ENCODE results near the gene APC2.

- TF ChIP-seq CTCF (IDR thresholded peaks at IDR 0.05; ENCODE audit: poor library complexity, severe bottlenecking), result no peak
- TF ChIP-seq TAF1 (IDR thresholded peaks at IDR 0.05; ENCODE audit: low read depth), result no peak
- TF ChIP-seq EP300 (conservative IDR thresholded peaks at IDR 0.05; ENCODE audit: poor library complexity, severe bottlenecking), result no peak
- no peak for TF ChIP-seq SMC3 (conservative IDR thresholded peaks at IDR 0.05; ENCODE audit: poor library complexity)
- no peak for TF ChIP-seq REST (IDR thresholded peaks at IDR 0.05; ENCODE audit: borderline replicate concordance)
- no peak for TF ChIP-seq EZH2 (IDR thresholded peaks at IDR 0.05; ENCODE audit: borderline replicate concordance, insufficient read depth, low read length, poor library complexity, severe bottlenecking)
- TF ChIP-seq POLR2AphosphoS5 (IDR thresholded peaks at IDR 0.05), result no peak
- TF ChIP-seq RAD21 (conservative IDR thresholded peaks at IDR 0.05), result no peak
Measured at GRCh38 chr19:1460033-1460995, 10.4 kb downstream of the APC2 start.

All from neural cell (in vitro differentiated cells).